Keratinocyte (primary cell): ENCODE results near the gene TMEM54. TPM values are rescaled to one million over a fixed set of nuclear protein-coding genes. Genes with fewer than 3 reads are reported as not detected.

Experiments used
- DNase-seq: peaks from one replicate; pipeline ENCODE4 v3.0.0-alpha.2; 2011; ENCODE audit warnings: low read depth, missing footprints, low spot score
- FAIRE-seq: peaks from 2 replicates; lab custom pipeline; 2011; peaks lifted over from hg19 to GRCh38; lab: Jason Lieb, UNC
- H2AFZ ChIP-seq: 2 replicates; pipeline ENCODE4 v1.6.0; 2012; ENCODE audit warnings: low read length, control low read depth, inconsistent platforms; ENCODE audit not compliant: control insufficient read depth
- H3K27ac ChIP-seq: 2 replicates; pipeline ENCODE4 v1.5.1; 2011; ENCODE audit warnings: low read length; ENCODE audit not compliant: control insufficient read depth, insufficient read depth
- H3K27me3 ChIP-seq: 3 replicates; pipeline ENCODE4 v1.6.0; 2011; ENCODE audit warnings: low read length; ENCODE audit not compliant: control insufficient read depth, insufficient read depth; ENCODE audit errors: extremely low read depth
- H3K36me3 ChIP-seq, 2 experiments: 2 replicates in 1 of 2; 3 replicates in 1 of 2; pipeline ENCODE4 v1.5.1; 2011; ENCODE audit warnings: low read length in 2 of 2, mild to moderate bottlenecking in 1 of 2; ENCODE audit not compliant: control insufficient read depth in 2 of 2, insufficient read depth in 2 of 2; ENCODE audit errors: extremely low read depth in 1 of 2
- H3K4me1 ChIP-seq: 3 replicates; pipeline ENCODE4 v1.5.1; 2011; ENCODE audit warnings: low read length; ENCODE audit not compliant: control insufficient read depth, insufficient read depth; ENCODE audit errors: extremely low read depth
- H3K4me2 ChIP-seq: 3 replicates; pipeline ENCODE4 v1.6.0; 2011; ENCODE audit warnings: low read depth, low read length; ENCODE audit not compliant: control insufficient read depth, insufficient read depth; ENCODE audit errors: extremely low read depth
- H3K4me3 ChIP-seq, 3 experiments: fragments of 200-600 bp in 1 of 3; sonication (generic) in 1 of 3; 2 replicates in 2 of 3; 3 replicates in 1 of 3; pipeline ENCODE4 v1.5.1; 2011 to 2016; ENCODE audit warnings: low read length in 3 of 3, mild to moderate bottlenecking in 3 of 3, control low read depth in 2 of 3, inconsistent platforms in 1 of 3, low read depth in 1 of 3, mixed read lengths in 1 of 3, mixed run types in 1 of 3, moderate library complexity in 1 of 3; ENCODE audit not compliant: control insufficient read depth in 2 of 3, insufficient read depth in 2 of 3; ENCODE audit errors: extremely low read depth in 1 of 3
- H3K79me2 ChIP-seq: 2 replicates; pipeline ENCODE4 v1.6.0; 2012; ENCODE audit warnings: low read length; ENCODE audit not compliant: control insufficient read depth, insufficient read depth
- H3K9ac ChIP-seq: 3 replicates; pipeline ENCODE4 v1.6.0; 2011; ENCODE audit warnings: low read length; ENCODE audit not compliant: control insufficient read depth, insufficient read depth; ENCODE audit errors: extremely low read depth
- H3K9me1 ChIP-seq: 3 replicates; pipeline ENCODE4 v1.6.0; 2011; ENCODE audit warnings: low read length; ENCODE audit not compliant: control insufficient read depth, insufficient read depth; ENCODE audit errors: extremely low read depth
- H3K9me3 ChIP-seq: 2 replicates; pipeline ENCODE4 v1.5.1; 2012; ENCODE audit warnings: low read depth, low read length; ENCODE audit not compliant: control insufficient read depth
- H4K20me1 ChIP-seq: 3 replicates; pipeline ENCODE4 v1.6.0; 2011; ENCODE audit warnings: low read length; ENCODE audit not compliant: control insufficient read depth, insufficient read depth; ENCODE audit errors: extremely low read depth
- CTCF ChIP-seq, 3 experiments: IDR thresholded peaks in 1 of 3; conservative IDR thresholded peaks in 1 of 3; optimal IDR thresholded peaks in 1 of 3; 2 replicates in 2 of 3; 3 replicates in 1 of 3; pipeline versions ENCODE3 to v1.5.1; 2011; ENCODE audit warnings: low read length in 3 of 3, mild to moderate bottlenecking in 3 of 3, moderate library complexity in 2 of 3, control low read depth in 1 of 3, inconsistent platforms in 1 of 3; ENCODE audit not compliant: insufficient read depth in 2 of 3; ENCODE audit errors: extremely low read depth in 1 of 3
- EZH2 ChIP-seq: IDR thresholded peaks from one replicate; pipeline ENCODE4 v1.6.1; 2012; ENCODE audit warnings: inconsistent platforms, mild to moderate bottlenecking, low read length, moderate library complexity
- dilution Hi-C: fragments of 300-500 bp; cut with MboI; formaldehyde crosslinking; loops from one replicate; pipeline ENCODE4 v1.7.0; 2020; ENCODE audit warnings: low sequenced_read_pairs; ENCODE audit not compliant: extremely low pct_ligation_motif_present
- polyA plus RNA-seq, 5 experiments: library from polyadenylated mRNA; depleted of rRNA in 3 of 5; stranded (reverse) in 3 of 5; stranded (forward) in 1 of 5; unstranded in 1 of 5; fragments of >200 nt; gene quantifications; 1 replicate in 1 of 5; 2 replicates in 3 of 5; 3 replicates in 1 of 5; pipeline versions ENCODE4 v1.2.1 to v1.2.3, GENCODE V29; 2011 to 2012; ENCODE audit warnings: missing spikeins in 2 of 5, low read depth in 1 of 5, low replicate concordance in 1 of 5

TMEM54 gene
- polyA plus RNA-seq, 1 donor (not counting 4 experiments of a cell fraction or from before 2014, with no cell fraction given) = 59.4 TPM

DNA sequence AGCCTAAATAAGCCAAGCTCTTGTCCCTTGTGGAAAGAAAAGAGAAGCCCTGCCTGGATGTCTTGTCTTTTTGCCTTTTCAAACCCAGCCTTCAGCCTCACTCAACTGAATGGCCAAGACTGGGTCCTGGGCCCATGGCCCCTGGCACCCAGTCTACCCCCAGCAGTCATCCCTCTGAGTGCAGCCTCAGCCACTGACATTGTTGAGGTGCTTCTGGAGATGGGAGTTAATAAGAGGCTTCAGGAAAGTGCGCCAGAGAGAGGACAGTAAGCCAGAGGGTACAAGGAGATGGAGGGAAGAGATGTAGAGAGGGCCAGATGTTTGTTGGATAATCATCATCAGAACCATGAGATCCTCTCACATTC, 37.3 kb downstream of the TMEM54 start:
- H3K9me1 ChIP-seq = no peaks in the 10 kb centered on the region
- no peak for FAIRE-seq
- H3K36me3 ChIP-seq = peaks cover 0 to 2% of the 10 kb centered on the region in 2 experiments
- H3K27me3 ChIP-seq = no peaks in the 10 kb centered on the region
- TF ChIP-seq CTCF (optimal IDR thresholded peaks at IDR 0.05 in 1 of 3, IDR thresholded peaks at IDR 0.05 in 1 of 3, conservative IDR thresholded peaks at IDR 0.05 in 1 of 3; ENCODE audit: extremely low read depth in 1 of 3, insufficient read depth in 2 of 3, low read length in 3 of 3) = no peak
- no peak for TF ChIP-seq EZH2
- no peak overlapping the region for H2AFZ ChIP-seq
- H3K9ac ChIP-seq = no peak overlapping the region
- no peaks in the 10 kb centered on the region for H4K20me1 ChIP-seq
- dilution Hi-C loops = no loop called here
- H3K79me2 ChIP-seq = no peaks in the 10 kb centered on the region
- H3K9me3 ChIP-seq = no peaks in the 10 kb centered on the region
- H3K4me3 ChIP-seq = no peak overlapping the region
- H3K27ac ChIP-seq = no peak overlapping the region
- no peak overlapping the region for H3K4me2 ChIP-seq
- peaks cover 13% of the 10 kb centered on the region for H3K4me1 ChIP-seq
- DNase-seq = no peak

GRCh38 chr1:32863218-32863880, 37.8 kb downstream of the TMEM54 start:
- Histone ChIP-seq H3K4me1 (peaks cover 14% of the 10 kb centered on the region), H3K36me3 (peaks cover 0 to 2% of the 10 kb centered on the region in 2 experiments), H4K20me1 (no peaks in the 10 kb centered on the region), H3K4me3 (no peak overlapping the region), H3K4me2 (no peak overlapping the region), H3K9ac (no peak overlapping the region), H3K79me2 (no peaks in the 10 kb centered on the region), H3K27me3 (no peaks in the 10 kb centered on the region), H2AFZ (no peak overlapping the region), H3K9me1 (no peaks in the 10 kb centered on the region), H3K27ac (no peak overlapping the region), H3K9me3 (no peaks in the 10 kb centered on the region)
- DNase-seq = no peak
- FAIRE-seq = no peak
- dilution Hi-C loops = no loop called here
- no peak for TF ChIP-seq EZH2
- TF ChIP-seq CTCF (optimal IDR thresholded peaks at IDR 0.05 in 1 of 3, IDR thresholded peaks at IDR 0.05 in 1 of 3, conservative IDR thresholded peaks at IDR 0.05 in 1 of 3; ENCODE audit: extremely low read depth in 1 of 3, insufficient read depth in 2 of 3, low read length in 3 of 3) = no peak
